GM23338 (cell line): ENCODE data around the gene TGFBRAP1. TPM values are rescaled to one million over a fixed set of nuclear protein-coding genes. Genes with fewer than 3 reads are reported as not detected.

Experiments
- ATAC-seq: fragments of 200-7000 bp; cut with Tn5 transposase; 3 replicates; pipeline ENCODE4 v1.9.1; 2020
- DNase-seq: peaks from one replicate; pipeline ENCODE4 v3.0.0-alpha.2; 2015; ENCODE audit warnings: low spot score
- H2AFZ ChIP-seq: fragments of 200-600 bp; sonication (generic); 2 replicates; pipeline ENCODE4 v1.8.0; 2016; ENCODE audit warnings: antibody characterized with exemption, mild to moderate bottlenecking, moderate library complexity
- H3F3A ChIP-seq: fragments of 200-600 bp; sonication (generic); replicated peaks from 2 replicates; pipeline ENCODE4 v1.8.0; 2017; ENCODE audit warnings: antibody characterized with exemption, mixed run types, low read depth
- H3K27ac ChIP-seq: fragments of 200-600 bp; sonication (generic); 2 replicates; pipeline ENCODE4 v1.6.1; 2016; ENCODE audit warnings: low read depth
- H3K27me3 ChIP-seq: fragments of 200-600 bp; sonication (generic); 2 replicates; pipeline ENCODE4 v1.8.0; 2016; ENCODE audit warnings: mild to moderate bottlenecking, mixed run types, moderate library complexity; ENCODE audit not compliant: insufficient read depth
- H3K36me3 ChIP-seq: fragments of 200-600 bp; sonication (generic); 2 replicates; pipeline ENCODE4 v1.8.0; 2016; ENCODE audit warnings: mild to moderate bottlenecking; ENCODE audit not compliant: insufficient read depth
- H3K4me1 ChIP-seq: fragments of 200-600 bp; sonication (generic); 2 replicates; pipeline ENCODE4 v1.8.0; 2016; ENCODE audit warnings: mild to moderate bottlenecking, moderate library complexity; ENCODE audit not compliant: insufficient read depth
- H3K4me2 ChIP-seq: fragments of 200-600 bp; sonication (generic); 2 replicates; pipeline ENCODE4 v1.7.1; 2017; ENCODE audit warnings: mixed run types
- H3K4me3 ChIP-seq: fragments of 200-600 bp; sonication (generic); 2 replicates; pipeline ENCODE4 v1.6.1; 2016; ENCODE audit warnings: mixed run types
- H3K79me2 ChIP-seq: fragments of 200-600 bp; sonication (generic); replicated peaks from 2 replicates; pipeline ENCODE4 v1.8.0; 2017; ENCODE audit warnings: mild to moderate bottlenecking; ENCODE audit not compliant: insufficient read depth
- H3K9me2 ChIP-seq: fragments of 200-600 bp; sonication (generic); 2 replicates; pipeline ENCODE4 v1.8.0; 2017; ENCODE audit not compliant: insufficient read depth
- H4K20me1 ChIP-seq: fragments of 200-600 bp; sonication (generic); replicated peaks from 2 replicates; pipeline ENCODE4 v1.8.0; 2017; ENCODE audit warnings: mild to moderate bottlenecking; ENCODE audit not compliant: insufficient read depth
- H3K27ac Mint-ChIP-seq: 2 replicates; pipeline ENCODE4 v1.8.0; 2020; ENCODE audit warnings: inconsistent platforms, mild to moderate bottlenecking, moderate library complexity, mixed read lengths
- H3K27me3 Mint-ChIP-seq: 3 replicates; pipeline ENCODE4 v1.8.0; 2022; ENCODE audit warnings: low read depth, mild to moderate bottlenecking, moderate library complexity, mixed read lengths, inconsistent platforms; ENCODE audit not compliant: insufficient read depth, poor library complexity
- H3K36me3 Mint-ChIP-seq: 3 replicates; pipeline ENCODE4 v1.8.0; 2021; ENCODE audit warnings: low read depth, mild to moderate bottlenecking, inconsistent platforms, moderate library complexity, mixed read lengths
- H3K4me1 Mint-ChIP-seq: 3 replicates; pipeline ENCODE4 v1.8.0; 2020; ENCODE audit warnings: mild to moderate bottlenecking, inconsistent platforms, mixed read lengths
- H3K4me3 Mint-ChIP-seq: 3 replicates; pipeline ENCODE4 v1.8.0; 2021; ENCODE audit warnings: moderate library complexity, mild to moderate bottlenecking, inconsistent platforms, mixed read lengths
- H3K9me3 Mint-ChIP-seq: 3 replicates; pipeline ENCODE4 v1.8.0; 2020; ENCODE audit warnings: moderate library complexity, mild to moderate bottlenecking, inconsistent platforms, mixed read lengths
- CREB1 ChIP-seq: fragments of 250-450 bp; sonication (Bioruptor Pico); IDR thresholded peaks from 2 replicates; pipeline ENCODE4 v1.5.0; 2020; ENCODE audit warnings: low read depth, mild to moderate bottlenecking, moderate library complexity
- EZH2 ChIP-seq: fragments of 200-600 bp; sonication (generic); IDR thresholded peaks from one replicate; pipeline ENCODE4 v1.8.0; 2017; ENCODE audit warnings: antibody characterized with exemption, mild to moderate bottlenecking, low read depth; ENCODE audit not compliant: unreplicated experiment
- EZH2phosphoT487 ChIP-seq: fragments of 200-600 bp; sonication (generic); IDR thresholded peaks from one replicate; pipeline ENCODE4 v1.8.1; 2018; ENCODE audit warnings: antibody characterized with exemption; ENCODE audit not compliant: unreplicated experiment
- JUNB ChIP-seq: IDR thresholded peaks from one replicate; pipeline ENCODE4 v1.6.1; 2016; ENCODE audit warnings: antibody characterized with exemption; ENCODE audit not compliant: unreplicated experiment
- NANOG ChIP-seq: IDR thresholded peaks from 2 replicates; pipeline ENCODE4 v1.6.1; 2016; ENCODE audit warnings: antibody characterized with exemption, borderline replicate concordance
- POLR2AphosphoS5 ChIP-seq: IDR thresholded peaks from 2 replicates; pipeline ENCODE4 v1.6.1; 2016; ENCODE audit warnings: antibody characterized with exemption, low read depth
- STAT1 ChIP-seq: IDR thresholded peaks from one replicate; pipeline ENCODE4 v1.6.1; 2016; ENCODE audit warnings: antibody characterized with exemption; ENCODE audit not compliant: unreplicated experiment
- ZNF114 ChIP-seq: fragments of 250-450 bp; sonication (Bioruptor Pico); IDR thresholded peaks from 2 replicates; pipeline ENCODE4 v1.5.0; 2020; ENCODE audit warnings: mild to moderate bottlenecking, moderate library complexity
- ZNF331 ChIP-seq: fragments of 250-450 bp; sonication (Bioruptor Pico); IDR thresholded peaks from 2 replicates; pipeline ENCODE4 v1.5.0; 2020; ENCODE audit warnings: low read depth, mild to moderate bottlenecking, moderate library complexity
- polyA plus RNA-seq: library from polyadenylated mRNA; unstranded; fragments of >200 nt; fragmentation: Nextera tagmentation; extraction: Ambion mirVana; gene quantifications from 2 replicates; pipeline ENCODE4 v1.2.1, GENCODE V29; 2016
- total RNA-seq: library from RNA; depleted of rRNA; stranded (reverse); fragments of >200 nt; shearing (Covaris generic); gene quantifications from 2 replicates; pipeline ENCODE4 v1.2.3, GENCODE V29; 2014
- TF ChIP-seq, protein P1 (sequence below), 2 experiments: fragments of 200-600 bp in 1 of 2; sonication (generic) in 1 of 2; conservative IDR thresholded peaks; 2 replicates each; pipeline versions ENCODE4 v1.5.1 to v1.6.1; 2016 to 2017; ENCODE audit warnings: antibody characterized with exemption in 2 of 2, low read depth in 2 of 2, mild to moderate bottlenecking in 2 of 2, moderate library complexity in 1 of 2
- TF ChIP-seq, protein P2 (sequence below): IDR thresholded peaks from 2 replicates; pipeline ENCODE4 v1.6.1; 2016; ENCODE audit warnings: antibody characterized with exemption
- TF ChIP-seq, protein P3 (sequence below): fragments of 250-450 bp; sonication (Bioruptor Pico); IDR thresholded peaks from 2 replicates; pipeline ENCODE4 v1.5.0; 2020; ENCODE audit warnings: mild to moderate bottlenecking, moderate library complexity
- TF ChIP-seq, protein P4 (sequence below): IDR thresholded peaks from one replicate; pipeline ENCODE4 v1.6.1; 2018; ENCODE audit warnings: antibody characterized with exemption; ENCODE audit not compliant: unreplicated experiment

The TGFBRAP1 gene
- total and polyA plus RNA-seq, 2 experiments from 2014 or later: 6.3 to 23.5 TPM

DNA sequence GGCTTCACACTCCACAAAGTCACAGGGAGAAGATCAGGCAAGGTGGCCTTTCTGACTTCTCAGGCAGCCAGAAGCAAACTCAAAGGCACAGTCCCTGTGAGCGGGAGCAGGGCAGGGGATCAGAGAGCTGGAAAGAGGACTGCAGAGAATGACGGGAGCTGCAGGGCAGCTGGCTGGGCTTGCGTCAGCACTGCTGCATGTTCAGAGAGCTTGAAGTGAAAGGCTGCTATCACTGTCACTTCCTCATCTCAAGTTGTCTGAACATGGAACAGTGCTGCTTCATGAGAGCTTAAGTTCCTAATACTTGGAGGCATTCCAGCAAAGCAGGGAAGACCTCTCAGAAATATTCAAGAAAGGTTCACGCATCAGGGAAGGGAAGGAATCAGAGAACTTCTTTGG lies 20.4 kb downstream of the TGFBRAP1 start:
- Mint-ChIP-seq H3K36me3 (peaks cover 18% of the 10 kb centered on the region), H3K27me3 (peaks cover 2% of the 10 kb centered on the region), H3K4me1 (peaks cover 12% of the 10 kb centered on the region), H3K27ac (peak overlapping the region; percentile 24; the same call in 1 of the 2 replicates), H3K9me3 (no peaks in the 10 kb centered on the region), H3K4me3 (no peak overlapping the region)
- ATAC-seq: peak; percentile 64
- Histone ChIP-seq H4K20me1 (peaks cover 4% of the 10 kb centered on the region; the same call in 1 of the 2 replicates), H3K27ac (no peak overlapping the region), H3K4me2 (no peak overlapping the region), H3K36me3 (no peaks in the 10 kb centered on the region; the same call in 1 of the 2 replicates), H2AFZ (no peak overlapping the region), H3F3A (no peaks in the 10 kb centered on the region), H3K9me2 (no peaks in the 10 kb centered on the region), H3K4me3 (no peak overlapping the region), H3K27me3 (no peaks in the 10 kb centered on the region), H3K4me1 (0 out of 2 replicates have a peak, but pooled peaks cover 3% of the 10 kb centered on the region), H3K79me2 (peaks cover 45% of the 10 kb centered on the region)
- no peak for DNase-seq
- TF ChIP-seq, protein P1, sequence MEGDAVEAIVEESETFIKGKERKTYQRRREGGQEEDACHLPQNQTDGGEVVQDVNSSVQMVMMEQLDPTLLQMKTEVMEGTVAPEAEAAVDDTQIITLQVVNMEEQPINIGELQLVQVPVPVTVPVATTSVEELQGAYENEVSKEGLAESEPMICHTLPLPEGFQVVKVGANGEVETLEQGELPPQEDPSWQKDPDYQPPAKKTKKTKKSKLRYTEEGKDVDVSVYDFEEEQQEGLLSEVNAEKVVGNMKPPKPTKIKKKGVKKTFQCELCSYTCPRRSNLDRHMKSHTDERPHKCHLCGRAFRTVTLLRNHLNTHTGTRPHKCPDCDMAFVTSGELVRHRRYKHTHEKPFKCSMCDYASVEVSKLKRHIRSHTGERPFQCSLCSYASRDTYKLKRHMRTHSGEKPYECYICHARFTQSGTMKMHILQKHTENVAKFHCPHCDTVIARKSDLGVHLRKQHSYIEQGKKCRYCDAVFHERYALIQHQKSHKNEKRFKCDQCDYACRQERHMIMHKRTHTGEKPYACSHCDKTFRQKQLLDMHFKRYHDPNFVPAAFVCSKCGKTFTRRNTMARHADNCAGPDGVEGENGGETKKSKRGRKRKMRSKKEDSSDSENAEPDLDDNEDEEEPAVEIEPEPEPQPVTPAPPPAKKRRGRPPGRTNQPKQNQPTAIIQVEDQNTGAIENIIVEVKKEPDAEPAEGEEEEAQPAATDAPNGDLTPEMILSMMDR (conservative IDR thresholded peaks at IDR 0.05; ENCODE audit: low read depth in 2 of 2): no peak
- TF ChIP-seq POLR2AphosphoS5 (no peak), STAT1 (no peak), CREB1 (CRISPR knock-in tag) (no peak), EZH2 (no peak), NANOG (no peak), JUNB (no peak), ZNF331 (no peak), ZNF114 (no peak), EZH2phosphoT487 (no peak)
- TF ChIP-seq, protein P2, sequence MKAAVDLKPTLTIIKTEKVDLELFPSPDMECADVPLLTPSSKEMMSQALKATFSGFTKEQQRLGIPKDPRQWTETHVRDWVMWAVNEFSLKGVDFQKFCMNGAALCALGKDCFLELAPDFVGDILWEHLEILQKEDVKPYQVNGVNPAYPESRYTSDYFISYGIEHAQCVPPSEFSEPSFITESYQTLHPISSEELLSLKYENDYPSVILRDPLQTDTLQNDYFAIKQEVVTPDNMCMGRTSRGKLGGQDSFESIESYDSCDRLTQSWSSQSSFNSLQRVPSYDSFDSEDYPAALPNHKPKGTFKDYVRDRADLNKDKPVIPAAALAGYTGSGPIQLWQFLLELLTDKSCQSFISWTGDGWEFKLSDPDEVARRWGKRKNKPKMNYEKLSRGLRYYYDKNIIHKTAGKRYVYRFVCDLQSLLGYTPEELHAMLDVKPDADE: no peak
- TF ChIP-seq, protein P3, sequence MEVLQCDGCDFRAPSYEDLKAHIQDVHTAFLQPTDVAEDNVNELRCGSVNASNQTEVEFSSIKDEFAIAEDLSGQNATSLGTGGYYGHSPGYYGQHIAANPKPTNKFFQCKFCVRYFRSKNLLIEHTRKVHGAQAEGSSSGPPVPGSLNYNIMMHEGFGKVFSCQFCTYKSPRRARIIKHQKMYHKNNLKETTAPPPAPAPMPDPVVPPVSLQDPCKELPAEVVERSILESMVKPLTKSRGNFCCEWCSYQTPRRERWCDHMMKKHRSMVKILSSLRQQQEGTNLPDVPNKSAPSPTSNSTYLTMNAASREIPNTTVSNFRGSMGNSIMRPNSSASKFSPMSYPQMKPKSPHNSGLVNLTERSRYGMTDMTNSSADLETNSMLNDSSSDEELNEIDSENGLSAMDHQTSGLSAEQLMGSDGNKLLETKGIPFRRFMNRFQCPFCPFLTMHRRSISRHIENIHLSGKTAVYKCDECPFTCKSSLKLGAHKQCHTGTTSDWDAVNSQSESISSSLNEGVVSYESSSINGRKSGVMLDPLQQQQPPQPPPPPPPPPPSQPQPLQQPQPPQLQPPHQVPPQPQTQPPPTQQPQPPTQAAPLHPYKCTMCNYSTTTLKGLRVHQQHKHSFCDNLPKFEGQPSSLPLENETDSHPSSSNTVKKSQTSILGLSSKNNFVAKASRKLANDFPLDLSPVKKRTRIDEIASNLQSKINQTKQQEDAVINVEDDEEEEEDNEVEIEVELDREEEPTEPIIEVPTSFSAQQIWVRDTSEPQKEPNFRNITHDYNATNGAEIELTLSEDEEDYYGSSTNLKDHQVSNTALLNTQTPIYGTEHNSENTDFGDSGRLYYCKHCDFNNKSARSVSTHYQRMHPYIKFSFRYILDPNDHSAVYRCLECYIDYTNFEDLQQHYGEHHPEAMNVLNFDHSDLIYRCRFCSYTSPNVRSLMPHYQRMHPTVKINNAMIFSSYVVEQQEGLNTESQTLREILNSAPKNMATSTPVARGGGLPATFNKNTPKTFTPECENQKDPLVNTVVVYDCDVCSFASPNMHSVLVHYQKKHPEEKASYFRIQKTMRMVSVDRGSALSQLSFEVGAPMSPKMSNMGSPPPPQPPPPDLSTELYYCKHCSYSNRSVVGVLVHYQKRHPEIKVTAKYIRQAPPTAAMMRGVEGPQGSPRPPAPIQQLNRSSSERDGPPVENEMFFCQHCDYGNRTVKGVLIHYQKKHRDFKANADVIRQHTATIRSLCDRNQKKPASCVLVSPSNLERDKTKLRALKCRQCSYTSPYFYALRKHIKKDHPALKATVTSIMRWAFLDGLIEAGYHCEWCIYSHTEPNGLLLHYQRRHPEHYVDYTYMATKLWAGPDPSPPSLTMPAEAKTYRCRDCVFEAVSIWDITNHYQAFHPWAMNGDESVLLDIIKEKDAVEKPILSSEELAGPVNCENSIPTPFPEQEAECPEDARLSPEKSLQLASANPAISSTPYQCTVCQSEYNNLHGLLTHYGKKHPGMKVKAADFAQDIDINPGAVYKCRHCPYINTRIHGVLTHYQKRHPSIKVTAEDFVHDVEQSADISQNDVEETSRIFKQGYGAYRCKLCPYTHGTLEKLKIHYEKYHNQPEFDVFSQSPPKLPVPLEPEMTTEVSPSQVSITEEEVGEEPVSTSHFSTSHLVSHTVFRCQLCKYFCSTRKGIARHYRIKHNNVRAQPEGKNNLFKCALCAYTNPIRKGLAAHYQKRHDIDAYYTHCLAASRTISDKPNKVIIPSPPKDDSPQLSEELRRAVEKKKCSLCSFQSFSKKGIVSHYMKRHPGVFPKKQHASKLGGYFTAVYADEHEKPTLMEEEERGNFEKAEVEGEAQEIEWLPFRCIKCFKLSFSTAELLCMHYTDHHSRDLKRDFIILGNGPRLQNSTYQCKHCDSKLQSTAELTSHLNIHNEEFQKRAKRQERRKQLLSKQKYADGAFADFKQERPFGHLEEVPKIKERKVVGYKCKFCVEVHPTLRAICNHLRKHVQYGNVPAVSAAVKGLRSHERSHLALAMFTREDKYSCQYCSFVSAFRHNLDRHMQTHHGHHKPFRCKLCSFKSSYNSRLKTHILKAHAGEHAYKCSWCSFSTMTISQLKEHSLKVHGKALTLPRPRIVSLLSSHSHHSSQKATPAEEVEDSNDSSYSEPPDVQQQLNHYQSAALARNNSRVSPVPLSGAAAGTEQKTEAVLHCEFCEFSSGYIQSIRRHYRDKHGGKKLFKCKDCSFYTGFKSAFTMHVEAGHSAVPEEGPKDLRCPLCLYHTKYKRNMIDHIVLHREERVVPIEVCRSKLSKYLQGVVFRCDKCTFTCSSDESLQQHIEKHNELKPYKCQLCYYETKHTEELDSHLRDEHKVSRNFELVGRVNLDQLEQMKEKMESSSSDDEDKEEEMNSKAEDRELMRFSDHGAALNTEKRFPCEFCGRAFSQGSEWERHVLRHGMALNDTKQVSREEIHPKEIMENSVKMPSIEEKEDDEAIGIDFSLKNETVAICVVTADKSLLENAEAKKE: no peak
- TF ChIP-seq, protein P4, sequence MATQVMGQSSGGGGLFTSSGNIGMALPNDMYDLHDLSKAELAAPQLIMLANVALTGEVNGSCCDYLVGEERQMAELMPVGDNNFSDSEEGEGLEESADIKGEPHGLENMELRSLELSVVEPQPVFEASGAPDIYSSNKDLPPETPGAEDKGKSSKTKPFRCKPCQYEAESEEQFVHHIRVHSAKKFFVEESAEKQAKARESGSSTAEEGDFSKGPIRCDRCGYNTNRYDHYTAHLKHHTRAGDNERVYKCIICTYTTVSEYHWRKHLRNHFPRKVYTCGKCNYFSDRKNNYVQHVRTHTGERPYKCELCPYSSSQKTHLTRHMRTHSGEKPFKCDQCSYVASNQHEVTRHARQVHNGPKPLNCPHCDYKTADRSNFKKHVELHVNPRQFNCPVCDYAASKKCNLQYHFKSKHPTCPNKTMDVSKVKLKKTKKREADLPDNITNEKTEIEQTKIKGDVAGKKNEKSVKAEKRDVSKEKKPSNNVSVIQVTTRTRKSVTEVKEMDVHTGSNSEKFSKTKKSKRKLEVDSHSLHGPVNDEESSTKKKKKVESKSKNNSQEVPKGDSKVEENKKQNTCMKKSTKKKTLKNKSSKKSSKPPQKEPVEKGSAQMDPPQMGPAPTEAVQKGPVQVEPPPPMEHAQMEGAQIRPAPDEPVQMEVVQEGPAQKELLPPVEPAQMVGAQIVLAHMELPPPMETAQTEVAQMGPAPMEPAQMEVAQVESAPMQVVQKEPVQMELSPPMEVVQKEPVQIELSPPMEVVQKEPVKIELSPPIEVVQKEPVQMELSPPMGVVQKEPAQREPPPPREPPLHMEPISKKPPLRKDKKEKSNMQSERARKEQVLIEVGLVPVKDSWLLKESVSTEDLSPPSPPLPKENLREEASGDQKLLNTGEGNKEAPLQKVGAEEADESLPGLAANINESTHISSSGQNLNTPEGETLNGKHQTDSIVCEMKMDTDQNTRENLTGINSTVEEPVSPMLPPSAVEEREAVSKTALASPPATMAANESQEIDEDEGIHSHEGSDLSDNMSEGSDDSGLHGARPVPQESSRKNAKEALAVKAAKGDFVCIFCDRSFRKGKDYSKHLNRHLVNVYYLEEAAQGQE: no peak
